Measurements from ENCODE around the gene PRKCD. TPM values are rescaled to one million over a fixed set of nuclear protein-coding genes. Genes with fewer than 3 reads are reported as not detected.

PRKCD gene
- total RNA-seq, 1 donor from 2014 or later = 17.1 TPM

DNA sequence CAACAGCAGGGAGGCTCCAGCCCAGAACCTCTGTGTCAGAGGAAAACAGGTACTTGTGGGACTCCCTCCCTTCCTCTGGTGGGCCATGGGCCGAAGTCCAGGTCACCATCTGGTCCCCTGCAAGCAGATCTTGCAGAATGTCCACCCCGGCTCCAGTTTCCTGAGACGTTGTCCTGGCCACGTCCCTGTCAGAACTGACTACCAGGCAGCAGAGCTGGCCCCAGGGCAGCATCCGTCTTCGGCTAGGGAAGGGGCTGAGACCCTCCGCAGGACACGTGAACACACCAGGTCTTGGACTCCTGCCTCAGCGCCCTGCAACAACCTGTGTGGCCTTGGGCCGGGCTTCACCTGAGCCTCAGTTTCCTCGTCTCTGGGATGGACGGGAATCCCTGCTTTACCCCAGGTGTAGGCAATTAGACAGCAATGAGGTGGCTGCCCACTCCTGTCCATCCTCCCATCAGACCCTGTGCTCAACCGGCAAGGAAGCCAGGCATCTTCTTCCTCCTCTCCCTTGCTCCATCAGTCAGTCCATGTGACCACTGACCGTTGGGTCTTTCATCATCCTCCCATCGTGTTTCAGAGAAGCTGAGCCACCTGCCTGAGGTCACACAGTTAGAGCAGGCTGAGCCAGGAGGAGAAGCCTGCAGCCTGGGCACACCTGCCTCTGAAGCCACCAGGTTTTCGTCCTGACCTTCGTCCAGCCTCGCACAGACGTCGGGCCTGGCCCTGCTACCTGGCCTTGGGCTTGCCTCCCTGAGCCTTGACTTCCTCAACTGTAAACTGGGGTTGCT lies 8.9 kb upstream of the PRKCD start:
- no peaks in the 10 kb centered on the region for H3K36me3 Mint-ChIP-seq (ENCODE audit: low read depth)
- H3K4me1 Mint-ChIP-seq (ENCODE audit: low read depth) = peaks cover 11% of the 10 kb centered on the region

DNA sequence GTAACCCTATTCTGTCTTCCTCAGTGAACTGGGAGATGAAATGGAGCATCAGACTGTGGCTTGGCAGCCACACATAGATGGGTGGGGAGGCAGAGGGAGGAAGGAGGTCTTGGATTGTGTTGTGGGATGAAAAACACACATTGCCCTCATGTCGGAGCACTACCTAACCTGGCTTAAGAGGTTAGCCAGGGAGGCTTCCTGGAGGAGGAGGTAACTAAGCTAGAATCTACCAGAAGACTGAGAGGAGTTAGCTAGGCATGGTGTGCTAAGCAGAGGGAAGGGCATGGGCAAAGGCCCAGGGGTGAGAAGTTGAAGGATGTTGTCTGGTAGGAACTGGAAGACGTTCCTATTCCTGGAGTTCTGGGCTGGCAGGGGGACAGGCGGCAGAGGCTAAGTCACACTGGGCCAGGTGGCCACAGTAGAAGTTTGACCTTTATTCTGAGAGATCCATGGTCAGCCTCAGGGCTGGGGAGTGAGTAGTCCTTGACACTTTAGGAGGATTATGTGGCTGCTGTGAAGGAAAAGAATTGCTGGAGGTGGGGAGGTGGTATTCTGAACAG lies 7.7 kb upstream of the PRKCD start:
- H3K27ac Mint-ChIP-seq (ENCODE audit: unreplicated experiment) = no peak overlapping the region
- H3K27me3 Mint-ChIP-seq (ENCODE audit: low read depth) = no peaks in the 10 kb centered on the region
- TF ChIP-seq, protein P1, sequence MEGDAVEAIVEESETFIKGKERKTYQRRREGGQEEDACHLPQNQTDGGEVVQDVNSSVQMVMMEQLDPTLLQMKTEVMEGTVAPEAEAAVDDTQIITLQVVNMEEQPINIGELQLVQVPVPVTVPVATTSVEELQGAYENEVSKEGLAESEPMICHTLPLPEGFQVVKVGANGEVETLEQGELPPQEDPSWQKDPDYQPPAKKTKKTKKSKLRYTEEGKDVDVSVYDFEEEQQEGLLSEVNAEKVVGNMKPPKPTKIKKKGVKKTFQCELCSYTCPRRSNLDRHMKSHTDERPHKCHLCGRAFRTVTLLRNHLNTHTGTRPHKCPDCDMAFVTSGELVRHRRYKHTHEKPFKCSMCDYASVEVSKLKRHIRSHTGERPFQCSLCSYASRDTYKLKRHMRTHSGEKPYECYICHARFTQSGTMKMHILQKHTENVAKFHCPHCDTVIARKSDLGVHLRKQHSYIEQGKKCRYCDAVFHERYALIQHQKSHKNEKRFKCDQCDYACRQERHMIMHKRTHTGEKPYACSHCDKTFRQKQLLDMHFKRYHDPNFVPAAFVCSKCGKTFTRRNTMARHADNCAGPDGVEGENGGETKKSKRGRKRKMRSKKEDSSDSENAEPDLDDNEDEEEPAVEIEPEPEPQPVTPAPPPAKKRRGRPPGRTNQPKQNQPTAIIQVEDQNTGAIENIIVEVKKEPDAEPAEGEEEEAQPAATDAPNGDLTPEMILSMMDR (IDR thresholded peaks at IDR 0.05) = no peak
- H3K4me3 Mint-ChIP-seq (ENCODE audit: unreplicated experiment) = no peak overlapping the region
- H3K4me1 Mint-ChIP-seq (ENCODE audit: low read depth) = peaks cover 11% of the 10 kb centered on the region
- H3K9me3 Mint-ChIP-seq (ENCODE audit: low read depth) = no peaks in the 10 kb centered on the region
- no peak for DNase-seq (ENCODE audit: low spot score)
- no peaks in the 10 kb centered on the region for H3K36me3 Mint-ChIP-seq (ENCODE audit: low read depth)

More for the DNA sequence above, 8.9 kb upstream of the PRKCD start:
- TF ChIP-seq, protein P1 (IDR thresholded peaks at IDR 0.05) = no peak
- no peak for DNase-seq (ENCODE audit: low spot score)
- no peaks in the 10 kb centered on the region for H3K27me3 Mint-ChIP-seq (ENCODE audit: low read depth)
- no peak overlapping the region for H3K27ac Mint-ChIP-seq (ENCODE audit: unreplicated experiment)
- H3K9me3 Mint-ChIP-seq (ENCODE audit: low read depth) = no peaks in the 10 kb centered on the region
- H3K4me3 Mint-ChIP-seq (ENCODE audit: unreplicated experiment) = no peak overlapping the region

DNA sequence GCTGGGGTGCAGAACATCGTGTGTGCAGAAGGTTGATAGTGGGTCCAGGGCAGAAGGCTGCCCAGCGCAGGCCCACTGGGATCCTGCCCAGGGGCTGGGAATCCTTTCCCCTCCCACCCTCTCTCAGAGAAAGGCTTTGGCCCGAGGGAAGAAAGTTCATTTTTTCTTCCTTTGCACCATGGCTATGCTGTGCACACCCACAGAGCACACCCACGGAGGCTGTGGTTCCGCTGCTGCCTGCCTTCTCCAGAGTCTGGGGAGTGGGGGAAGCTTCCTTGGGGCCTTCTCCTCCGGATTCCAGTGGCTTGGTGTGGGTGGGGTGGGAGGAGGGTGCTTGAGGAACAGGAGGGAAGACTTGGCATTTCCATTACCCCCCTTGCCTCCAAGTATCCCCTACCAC lies 7.0 kb upstream of the PRKCD start:
- Mint-ChIP-seq H3K27ac (ENCODE audit: unreplicated experiment) (no peak overlapping the region), H3K4me1 (ENCODE audit: low read depth) (peaks cover 11% of the 10 kb centered on the region), H3K36me3 (ENCODE audit: low read depth) (no peaks in the 10 kb centered on the region), H3K27me3 (ENCODE audit: low read depth) (no peaks in the 10 kb centered on the region), H3K4me3 (ENCODE audit: unreplicated experiment) (no peak overlapping the region), H3K9me3 (ENCODE audit: low read depth) (no peaks in the 10 kb centered on the region)
- TF ChIP-seq, protein P1 (IDR thresholded peaks at IDR 0.05) = no peak
- DNase-seq (ENCODE audit: low spot score) = no peak

- Mint-ChIP-seq H3K36me3 (ENCODE audit: low read depth) (no peaks in the 10 kb centered on the region), H3K9me3 (ENCODE audit: low read depth) (no peaks in the 10 kb centered on the region), H3K27ac (ENCODE audit: unreplicated experiment) (no peak overlapping the region), H3K27me3 (ENCODE audit: low read depth) (no peaks in the 10 kb centered on the region), H3K4me3 (ENCODE audit: unreplicated experiment) (no peak overlapping the region), H3K4me1 (ENCODE audit: low read depth) (peaks cover 11% of the 10 kb centered on the region)
- no peak for DNase-seq (ENCODE audit: low spot score)
- TF ChIP-seq, protein P1 (IDR thresholded peaks at IDR 0.05) = no peak
These were observed 6.1 kb upstream of the PRKCD start for GRCh38 chr3:53154881-53155285.

GRCh38 chr3:53155760-53156159 lies 5.2 kb upstream of the PRKCD start:
- no peaks in the 10 kb centered on the region for H3K36me3 Mint-ChIP-seq (ENCODE audit: low read depth)
- no peaks in the 10 kb centered on the region for H3K9me3 Mint-ChIP-seq (ENCODE audit: low read depth)
- H3K4me1 Mint-ChIP-seq (ENCODE audit: low read depth) = peaks cover 18% of the 10 kb centered on the region
- DNase-seq (ENCODE audit: low spot score) = no peak
- TF ChIP-seq, protein P1 (IDR thresholded peaks at IDR 0.05) = no peak
- no peak overlapping the region for H3K27ac Mint-ChIP-seq (ENCODE audit: unreplicated experiment)
- H3K4me3 Mint-ChIP-seq (ENCODE audit: unreplicated experiment) = no peak overlapping the region
- no peaks in the 10 kb centered on the region for H3K27me3 Mint-ChIP-seq (ENCODE audit: low read depth)

Data from chondrocyte (in vitro differentiated cells).